Colonic mucosa (tissue), 4 donors: ENCODE results near the gene ZBTB49. TPM values are rescaled to one million over a fixed set of nuclear protein-coding genes. Genes with fewer than 3 reads are reported as not detected.

Experiments used
- DNase-seq: peaks from one replicate; pipeline ENCODE4 v3.0.0-alpha.2; 2020
- H3K27ac ChIP-seq: fragments of 200-600 bp; one replicate; pipeline ENCODE4 v1.8.0; 2021
- H3K27me3 ChIP-seq: fragments of 200-600 bp; one replicate; pipeline ENCODE4 v1.8.0; 2021
- H3K36me3 ChIP-seq: fragments of 200-600 bp; one replicate; pipeline ENCODE4 v1.8.0; 2021
- H3K4me1 ChIP-seq: fragments of 200-600 bp; one replicate; pipeline ENCODE4 v1.8.0; 2021; ENCODE audit warnings: mild to moderate bottlenecking
- H3K4me3 ChIP-seq: fragments of 200-600 bp; one replicate; pipeline ENCODE4 v1.8.0; 2021
- H3K9ac ChIP-seq, 2 donors: one replicate each; pipeline ENCODE4 v1.7.0; 2013; ENCODE audit warnings: control low read depth in 2 of 2, low read depth in 2 of 2, low read length in 2 of 2
- H3K9me3 ChIP-seq: fragments of 200-600 bp; one replicate; pipeline ENCODE4 v1.8.0; 2021
- intact Hi-C: fragments of 100-400 bp; cut with DNase I; formaldehyde crosslinking; loops from one replicate; pipeline ENCODE4 v1.14.1; 2022
- total RNA-seq, 2 donors: library from RNA; stranded (reverse); fragmentation: NEBNext Ultra II Directional in 1 of 2; extraction: Animal tissue kit (Norgen Biotek cat#: 25700) in 1 of 2; gene quantifications; one replicate each; pipeline ENCODE4 v1.2.1, GENCODE V29; 2021
- TF ChIP-seq, protein P1 (sequence below): fragments of 200-600 bp; IDR thresholded peaks from one replicate; pipeline ENCODE4 v1.8.0; 2022; ENCODE audit warnings: antibody characterized with exemption, mild to moderate bottlenecking
- donor health status: healthy.
- donor health status: DM: no; HTN: no; CAD: no.
- donor health status: DM: no; HTN: no; CAD: no.

Gene ZBTB49
- total RNA-seq, 2 donors from 2014 or later = 4.0 to 5.1 TPM

DNA sequence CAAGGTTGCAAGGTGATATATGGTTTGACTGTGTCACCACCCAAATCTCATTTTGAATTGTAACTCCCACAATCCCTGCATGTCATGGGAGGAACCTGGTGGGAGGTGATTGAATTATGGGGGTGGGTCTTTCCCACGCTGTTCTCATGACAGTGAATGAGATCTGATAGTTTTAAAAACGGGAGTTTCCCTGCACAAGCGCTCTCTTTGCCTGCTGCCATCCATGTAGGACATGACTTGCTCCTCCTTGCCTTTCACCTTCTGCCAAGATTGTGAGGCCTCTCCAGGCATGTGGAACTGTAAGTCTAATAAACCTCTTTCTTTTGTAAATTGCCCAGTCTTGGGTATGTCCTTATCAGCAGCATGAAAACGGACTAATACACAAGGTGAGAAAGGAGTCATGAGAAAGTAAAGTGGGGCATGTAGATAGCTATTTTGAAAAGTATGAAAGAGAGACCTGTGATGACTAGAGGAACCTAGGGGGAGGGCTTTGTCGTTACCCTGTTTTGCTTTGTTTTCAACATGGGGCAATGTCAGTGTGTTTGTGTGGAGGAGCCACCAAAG lies 6.3 kb downstream of the ZBTB49 start:
- Histone ChIP-seq H3K36me3 (no peaks in the 10 kb centered on the region), H3K4me3 (no peak overlapping the region), H3K27me3 (no peaks in the 10 kb centered on the region), H3K9ac (no peak overlapping the region), H3K9me3 (no peaks in the 10 kb centered on the region), H3K4me1 (peaks cover 1% of the 10 kb centered on the region), H3K27ac (no peak overlapping the region)
- no peak for DNase-seq
- TF ChIP-seq, protein P1, sequence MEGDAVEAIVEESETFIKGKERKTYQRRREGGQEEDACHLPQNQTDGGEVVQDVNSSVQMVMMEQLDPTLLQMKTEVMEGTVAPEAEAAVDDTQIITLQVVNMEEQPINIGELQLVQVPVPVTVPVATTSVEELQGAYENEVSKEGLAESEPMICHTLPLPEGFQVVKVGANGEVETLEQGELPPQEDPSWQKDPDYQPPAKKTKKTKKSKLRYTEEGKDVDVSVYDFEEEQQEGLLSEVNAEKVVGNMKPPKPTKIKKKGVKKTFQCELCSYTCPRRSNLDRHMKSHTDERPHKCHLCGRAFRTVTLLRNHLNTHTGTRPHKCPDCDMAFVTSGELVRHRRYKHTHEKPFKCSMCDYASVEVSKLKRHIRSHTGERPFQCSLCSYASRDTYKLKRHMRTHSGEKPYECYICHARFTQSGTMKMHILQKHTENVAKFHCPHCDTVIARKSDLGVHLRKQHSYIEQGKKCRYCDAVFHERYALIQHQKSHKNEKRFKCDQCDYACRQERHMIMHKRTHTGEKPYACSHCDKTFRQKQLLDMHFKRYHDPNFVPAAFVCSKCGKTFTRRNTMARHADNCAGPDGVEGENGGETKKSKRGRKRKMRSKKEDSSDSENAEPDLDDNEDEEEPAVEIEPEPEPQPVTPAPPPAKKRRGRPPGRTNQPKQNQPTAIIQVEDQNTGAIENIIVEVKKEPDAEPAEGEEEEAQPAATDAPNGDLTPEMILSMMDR = no peak
- intact Hi-C loops = no loop called here

DNA sequence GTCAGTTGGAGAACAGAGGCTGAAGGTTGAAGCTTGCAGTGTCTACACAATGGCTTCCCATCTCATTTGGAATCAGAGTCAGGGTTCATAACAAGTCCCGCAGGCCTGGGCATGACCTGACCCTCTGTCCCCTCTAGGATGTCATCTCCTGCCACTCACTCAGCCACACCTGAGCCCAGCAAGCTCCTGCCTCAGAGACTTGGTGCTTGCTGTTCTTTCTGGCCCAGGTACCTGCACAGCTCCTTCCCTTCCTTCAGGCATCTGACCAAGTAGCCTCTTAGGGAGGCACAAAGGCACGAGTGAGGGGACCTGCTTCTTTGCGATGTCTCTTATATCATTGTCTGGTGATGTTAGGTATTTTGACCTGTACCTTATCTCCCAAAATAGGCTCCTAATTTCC lies 9.0 kb downstream of the ZBTB49 start:
- intact Hi-C loops = no loop called here
- no peak for DNase-seq
- Histone ChIP-seq H3K27ac (no peak overlapping the region), H3K9ac (no peak overlapping the region), H3K4me3 (no peak overlapping the region), H3K9me3 (no peaks in the 10 kb centered on the region), H3K4me1 (no peaks in the 10 kb centered on the region), H3K36me3 (no peaks in the 10 kb centered on the region), H3K27me3 (no peaks in the 10 kb centered on the region)
- TF ChIP-seq, protein P1 = no peak

DNA sequence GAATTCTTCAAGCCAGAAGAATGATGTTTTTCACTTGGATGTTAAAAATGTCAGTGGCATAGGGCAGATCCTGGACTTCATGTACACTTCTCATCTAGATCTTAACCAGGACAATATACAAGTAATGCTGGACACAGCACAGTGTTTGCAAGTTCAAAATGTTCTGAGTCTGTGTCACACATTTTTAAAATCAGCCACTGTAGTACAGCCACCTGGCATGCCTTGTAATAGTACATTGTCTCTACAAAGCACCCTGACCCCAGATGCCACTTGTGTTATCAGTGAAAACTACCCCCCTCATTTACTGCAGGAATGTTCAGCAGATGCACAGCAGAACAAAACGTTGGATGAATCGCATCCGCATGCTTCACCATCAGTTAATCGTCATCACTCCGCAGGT lies 11.9 kb downstream of the ZBTB49 start:
- H3K27me3 ChIP-seq = no peaks in the 10 kb centered on the region
- intact Hi-C loops = no loop called here
- TF ChIP-seq, protein P1 = no peak
- no peaks in the 10 kb centered on the region for H3K4me1 ChIP-seq
- H3K9me3 ChIP-seq = no peaks in the 10 kb centered on the region
- H3K27ac ChIP-seq = no peak overlapping the region
- DNase-seq = no peak
- no peak overlapping the region for H3K4me3 ChIP-seq
- no peak overlapping the region for H3K9ac ChIP-seq
- no peaks in the 10 kb centered on the region for H3K36me3 ChIP-seq

DNA sequence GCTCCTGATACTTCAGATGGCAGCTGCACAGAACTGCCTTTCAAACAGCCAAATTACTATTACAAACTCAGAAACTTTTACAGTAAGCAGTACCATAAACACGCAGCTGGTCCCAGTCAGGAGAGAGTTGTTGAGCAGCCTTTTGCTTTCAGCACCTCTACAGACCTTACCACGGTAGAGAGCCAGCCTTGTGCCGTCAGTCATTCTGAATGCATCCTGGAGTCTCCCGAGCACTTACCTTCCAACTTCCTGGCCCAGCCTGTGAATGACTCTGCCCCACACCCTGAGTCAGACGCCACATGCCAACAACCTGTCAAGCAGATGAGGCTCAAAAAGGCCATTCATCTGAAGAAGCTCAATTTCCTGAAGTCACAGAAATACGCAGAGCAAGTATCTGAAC lies 12.4 kb downstream of the ZBTB49 start:
- Histone ChIP-seq H3K9me3 (no peaks in the 10 kb centered on the region), H3K9ac (no peak overlapping the region), H3K4me1 (no peaks in the 10 kb centered on the region), H3K27me3 (no peaks in the 10 kb centered on the region), H3K36me3 (no peaks in the 10 kb centered on the region), H3K27ac (no peak overlapping the region), H3K4me3 (no peak overlapping the region)
- no peak for DNase-seq
- TF ChIP-seq, protein P1 = no peak
- intact Hi-C loops = no loop called here

DNA sequence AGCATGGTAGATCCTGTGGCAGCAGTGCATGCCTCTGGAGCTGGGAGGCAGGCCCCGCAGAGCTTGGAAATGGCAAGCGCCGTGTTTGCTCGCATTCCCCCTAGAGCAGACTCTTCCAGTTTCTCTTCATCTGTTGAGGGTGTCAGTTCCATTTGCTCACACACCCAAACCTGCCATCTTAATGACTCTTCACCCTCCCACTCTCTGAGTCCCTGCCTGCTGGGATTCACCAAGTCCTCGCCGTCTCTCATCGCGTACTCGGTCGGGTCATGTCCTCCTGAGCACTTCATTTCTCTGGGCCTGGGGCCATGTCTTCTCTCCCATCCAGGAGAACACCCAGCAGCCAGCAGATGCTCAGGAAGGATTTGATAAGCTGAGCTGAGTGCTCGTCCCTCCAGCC lies 16.9 kb downstream of the ZBTB49 start:
- TF ChIP-seq, protein P1 = no peak
- H3K4me1 ChIP-seq = no peaks in the 10 kb centered on the region
- no peaks in the 10 kb centered on the region for H3K9me3 ChIP-seq
- no peak overlapping the region for H3K9ac ChIP-seq
- H3K27me3 ChIP-seq = no peaks in the 10 kb centered on the region
- H3K27ac ChIP-seq = no peak overlapping the region
- intact Hi-C loops = no loop called here
- DNase-seq = no peak
- H3K36me3 ChIP-seq = no peaks in the 10 kb centered on the region
- no peak overlapping the region for H3K4me3 ChIP-seq
